Cardiac ventricle fibroblast (primary cell): ENCODE measurements around the gene OR2T33. TPM values are rescaled to one million over a fixed set of nuclear protein-coding genes. Genes with fewer than 3 reads are reported as not detected.

Source experiments
- total RNA-seq: library from RNA; depleted of rRNA; stranded (reverse); fragments of >200 nt; gene quantifications from 2 replicates; pipeline ENCODE4 v1.2.3, GENCODE V29; 2015

Gene OR2T33
- total RNA-seq, result not detected in 2 replicates

GRCh38 chr1:248277876-248278275 lies at the start of gene OR2T33:
OR2T33 (minus strand) TSS chr1:248277976; CDS start chr1:248273814, 4,162 bp downstream.

GRCh38 chr1:248324468-248324867 lies 46.7 kb upstream of the OR2T33 start, which contains the start of gene OR2M7:
OR2M7 (minus strand) TSS chr1:248324568; CDS start chr1:248324568, 0 bp downstream.

GRCh38 chr1:248303324-248303723 lies 25.5 kb upstream of the OR2T33 start, which contains the start of gene OR2T12:
OR2T12 (minus strand) TSS chr1:248303424; CDS start chr1:248295578, 7,846 bp downstream.

DNA sequence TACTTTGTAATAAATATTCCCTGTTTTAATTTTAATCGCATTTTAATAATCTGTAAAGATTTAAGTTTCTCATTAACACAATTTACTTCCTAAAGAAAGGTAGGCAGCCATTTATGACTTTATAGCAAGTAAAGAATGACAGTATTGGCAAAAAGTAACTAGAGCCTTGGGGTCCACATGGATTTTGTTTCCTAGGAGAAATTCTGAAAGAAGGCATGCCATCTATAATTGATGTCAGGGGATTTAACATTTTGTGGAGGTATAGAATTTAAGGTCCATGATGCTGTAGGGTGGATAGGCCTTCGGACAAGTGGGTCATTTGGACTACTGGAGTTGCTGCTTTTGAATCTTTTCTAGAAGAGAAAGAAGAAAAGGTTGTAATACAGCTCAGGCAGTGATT lies 46.7 kb downstream of the OR2T33 start, which contains the start of gene OR2M4:
Gene OR2M4, plus strand, starts transcription at position 301 of the 400 bp plus-strand sequence. CDS start 7,512 bp downstream, outside the sequence.

Other genes with a start within 250 kb of the OR2T33 start
- not detected in 2 replicates for gene OR2L2, start 247.9 kb downstream of the OR2T33 start, total RNA-seq
- not detected in 2 replicates for gene OR2L3, start 231.1 kb downstream of the OR2T33 start, total RNA-seq
- gene OR2L13, start 182.8 kb downstream of the OR2T33 start, total RNA-seq, result not detected in 2 replicates
- not detected in 2 replicates for gene OR2M5, start 132.8 kb downstream of the OR2T33 start, total RNA-seq
- gene OR2M2, start 103.2 kb downstream of the OR2T33 start, total RNA-seq, result not detected in 2 replicates
- gene OR2M3, start 80.7 kb downstream of the OR2T33 start, total RNA-seq, result not detected in 2 replicates
- gene OR2M4, start 46.6 kb downstream of the OR2T33 start, total RNA-seq, result not detected in 2 replicates
- gene OR2T12, start 25.4 kb upstream of the OR2T33 start, total RNA-seq, result not detected in 2 replicates
- gene OR2M7, start 46.6 kb upstream of the OR2T33 start, total RNA-seq, result not detected in 2 replicates
- not detected in 2 replicates for gene OR14C36, start 70.8 kb upstream of the OR2T33 start, total RNA-seq
- not detected in 2 replicates for gene OR2T4, start 83.7 kb upstream of the OR2T33 start, total RNA-seq
- not detected in 2 replicates for gene OR2T6, start 97.8 kb upstream of the OR2T33 start, total RNA-seq
- gene OR2T1, start 125.1 kb upstream of the OR2T33 start, total RNA-seq, result not detected in 2 replicates
- not detected in 2 replicates for gene OR2T2, start 167.7 kb upstream of the OR2T33 start, total RNA-seq
- not detected in 2 replicates for gene OR2T3, start 195.4 kb upstream of the OR2T33 start, total RNA-seq
- gene OR2T5, start 210.6 kb upstream of the OR2T33 start, total RNA-seq, result not detected in 2 replicates
- gene OR2G6, start 230.1 kb upstream of the OR2T33 start, total RNA-seq, result not detected in 2 replicates